CD4-positive, alpha-beta T cell treated with Interleukin-17A for 4 hours (primary cell): ENCODE measurements around the gene NR2E3.

Experiments used
- DNase-seq: peaks from one replicate; pipeline ENCODE4 v3.0.0-alpha.2; 2020; ENCODE audit warnings: mixed read lengths

The NR2E3 gene

DNA sequence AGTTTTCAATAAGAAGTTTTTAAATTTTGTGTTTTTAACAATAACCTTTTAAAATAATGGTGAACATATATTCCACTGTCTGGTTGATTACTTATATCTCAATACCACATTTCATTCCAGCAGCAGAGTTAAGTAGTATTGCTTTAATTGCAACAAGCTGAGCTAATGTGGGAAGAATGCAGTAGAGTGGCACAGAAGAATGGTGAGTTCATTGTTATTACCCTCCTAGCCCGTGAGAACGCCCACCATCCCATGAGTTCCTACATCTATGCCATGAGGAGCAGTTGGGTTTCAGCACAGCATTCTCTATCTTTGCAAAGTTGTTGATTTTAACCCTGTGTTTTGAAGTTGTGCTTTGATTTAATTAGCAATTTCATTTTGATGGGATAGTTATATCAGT, 17.8 kb upstream of the NR2E3 start:
- DNase-seq = no peak

DNA sequence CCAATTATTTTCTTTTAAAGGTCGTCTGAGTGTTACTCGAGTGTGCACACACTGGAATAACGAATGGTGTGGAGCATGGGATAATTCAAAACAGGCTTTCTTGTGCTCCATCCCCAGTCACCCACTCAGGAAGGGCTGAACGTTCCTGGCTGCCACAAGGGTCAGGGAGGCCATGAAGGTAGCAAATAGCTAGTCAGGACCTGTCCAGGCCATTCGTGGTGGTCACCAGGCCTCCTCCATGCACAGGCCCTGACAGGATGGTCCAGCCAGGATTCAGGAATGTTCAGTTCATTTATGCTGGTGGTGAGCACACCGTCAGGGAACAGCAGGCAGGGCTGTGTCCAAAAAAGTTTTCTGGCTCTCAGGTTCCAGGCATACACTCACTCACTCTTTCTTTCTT, 11.7 kb upstream of the NR2E3 start:
- no peak for DNase-seq

DNA sequence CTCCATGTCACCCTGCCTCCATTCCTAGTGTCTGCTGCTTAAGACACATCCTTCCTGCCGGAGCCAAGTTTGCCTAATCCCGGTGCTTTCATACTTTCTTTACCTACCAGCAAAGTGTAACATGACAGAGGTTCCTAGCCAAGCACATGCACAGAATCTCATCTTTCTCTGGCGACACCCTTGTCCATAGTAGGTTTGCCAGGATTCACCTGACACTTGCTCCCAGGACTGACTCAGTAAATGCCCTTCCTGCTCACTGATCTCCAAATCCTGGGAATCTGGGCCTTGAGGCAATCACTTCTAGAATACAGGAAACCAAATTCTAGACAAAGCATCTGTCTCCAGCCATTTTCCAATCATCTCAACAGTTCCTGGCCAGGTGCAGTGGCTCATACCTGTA, 10.2 kb upstream of the NR2E3 start:
- no peak for DNase-seq

DNA sequence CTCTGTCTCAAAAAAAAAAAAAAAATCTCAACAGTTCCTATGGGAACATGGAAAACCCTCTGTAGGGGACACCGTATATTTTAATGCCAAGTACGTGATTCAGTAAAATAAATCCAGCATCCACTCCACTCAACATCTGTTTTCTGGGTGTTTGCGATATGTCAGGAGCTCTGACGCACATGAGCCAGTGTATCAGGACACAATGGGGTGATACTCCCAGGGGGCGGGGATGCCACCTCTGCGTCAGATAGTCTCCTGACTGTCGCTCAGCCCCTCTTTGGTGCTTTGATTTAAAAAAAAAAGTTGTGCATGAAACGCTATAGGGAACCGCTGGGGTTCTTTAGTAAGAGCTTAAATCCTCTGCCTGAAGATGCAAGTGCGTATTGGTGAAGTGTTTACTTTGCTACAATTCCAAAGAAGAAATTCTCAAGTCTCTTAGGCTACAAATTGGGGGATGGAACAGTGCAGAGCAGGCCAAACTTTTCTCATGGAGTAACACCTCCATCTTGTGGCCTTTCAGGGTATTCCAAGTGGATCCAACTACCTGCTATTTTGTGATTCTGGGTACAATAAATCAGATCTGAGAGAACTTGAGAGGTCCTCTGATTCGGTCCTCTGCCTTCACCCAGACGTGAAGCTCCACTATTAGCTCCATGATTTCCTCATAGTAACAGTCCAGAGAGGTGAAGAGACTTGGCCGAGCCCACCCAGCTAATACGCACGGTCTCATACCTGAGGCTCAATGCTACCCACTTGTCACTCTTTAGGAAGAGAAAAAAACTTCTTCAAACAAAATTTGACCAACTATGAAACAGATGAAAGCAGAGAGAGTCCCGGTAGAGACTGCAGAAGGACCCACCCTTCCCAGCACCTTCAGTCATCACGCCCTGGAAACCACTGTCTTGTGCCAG, 9.3 kb upstream of the NR2E3 start:
- no peak for DNase-seq

DNA sequence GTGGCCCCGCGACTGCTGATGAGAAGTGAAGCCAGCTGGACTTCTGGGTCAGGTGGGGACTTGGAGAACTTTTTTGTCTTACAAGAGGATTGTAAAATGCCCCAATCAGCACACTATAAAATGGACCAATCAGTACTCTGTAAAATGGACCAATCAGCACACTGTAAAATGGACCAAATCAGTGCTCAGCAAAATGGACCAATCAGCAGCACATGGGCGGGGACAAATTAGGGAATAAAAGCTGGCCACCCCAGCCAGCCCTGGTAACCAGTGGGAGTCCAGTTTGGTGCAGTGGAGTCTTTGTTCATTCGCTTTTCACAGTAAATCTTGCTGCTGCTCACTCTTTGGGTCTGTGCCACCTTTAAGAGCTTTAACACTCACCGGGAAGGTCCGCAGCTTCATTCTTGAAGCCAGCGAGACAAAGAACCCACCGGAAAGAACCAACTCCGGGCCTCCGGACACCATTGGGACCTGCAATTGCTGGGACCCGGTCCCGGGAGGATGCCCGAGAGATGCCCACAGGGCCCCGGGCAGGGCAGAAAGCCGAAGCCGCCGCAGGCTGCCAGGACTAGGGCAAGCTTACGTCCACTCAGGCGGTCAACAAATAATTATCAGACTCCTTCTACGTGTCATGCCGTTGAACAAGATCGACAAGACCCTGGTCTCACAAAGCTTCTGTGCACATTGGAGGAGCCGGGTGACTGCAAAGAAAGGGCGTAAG, 8.3 kb upstream of the NR2E3 start:
- no peak for DNase-seq

DNA sequence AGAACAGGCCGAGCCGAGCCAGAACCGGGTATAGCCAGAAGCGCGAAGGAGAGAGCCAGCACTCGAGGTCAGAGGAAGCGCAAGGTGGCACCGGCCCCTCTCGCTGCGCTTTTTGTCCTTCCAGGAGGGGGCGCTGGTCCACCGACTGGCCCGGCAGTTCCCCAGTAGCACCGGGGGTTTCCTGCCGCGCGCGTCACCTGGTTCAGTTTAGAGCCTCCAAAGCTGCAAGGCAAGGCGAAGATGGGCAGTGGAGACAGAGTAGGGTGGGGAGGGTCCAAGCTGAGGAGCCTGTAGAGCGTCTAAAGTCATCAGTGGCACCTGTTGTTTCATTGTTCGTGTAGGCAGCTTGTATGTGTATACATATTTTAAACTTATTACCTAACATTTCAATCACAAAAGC, 7.6 kb upstream of the NR2E3 start:
- DNase-seq = peak; percentile 21

DNA sequence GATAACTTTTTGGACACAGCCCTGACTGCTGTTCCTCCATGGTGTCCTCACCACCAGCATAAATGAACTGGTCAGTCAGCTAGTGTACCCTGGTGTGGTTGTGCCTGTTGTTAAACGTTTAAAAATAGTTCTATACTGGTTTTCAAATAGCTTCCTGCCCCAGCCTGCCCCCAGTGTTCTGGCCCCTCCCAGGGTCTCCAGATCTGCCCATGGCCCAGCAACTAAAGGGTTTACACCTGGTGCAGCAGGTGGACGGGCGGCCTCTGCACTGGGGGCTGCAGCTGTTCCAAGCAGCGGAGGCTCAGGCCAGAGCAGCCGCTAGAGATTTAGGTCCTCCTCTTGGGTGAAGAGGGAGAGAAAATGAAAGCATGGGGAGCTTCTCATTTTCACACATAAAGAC, 6.1 kb upstream of the NR2E3 start:
- DNase-seq = no peak

DNA sequence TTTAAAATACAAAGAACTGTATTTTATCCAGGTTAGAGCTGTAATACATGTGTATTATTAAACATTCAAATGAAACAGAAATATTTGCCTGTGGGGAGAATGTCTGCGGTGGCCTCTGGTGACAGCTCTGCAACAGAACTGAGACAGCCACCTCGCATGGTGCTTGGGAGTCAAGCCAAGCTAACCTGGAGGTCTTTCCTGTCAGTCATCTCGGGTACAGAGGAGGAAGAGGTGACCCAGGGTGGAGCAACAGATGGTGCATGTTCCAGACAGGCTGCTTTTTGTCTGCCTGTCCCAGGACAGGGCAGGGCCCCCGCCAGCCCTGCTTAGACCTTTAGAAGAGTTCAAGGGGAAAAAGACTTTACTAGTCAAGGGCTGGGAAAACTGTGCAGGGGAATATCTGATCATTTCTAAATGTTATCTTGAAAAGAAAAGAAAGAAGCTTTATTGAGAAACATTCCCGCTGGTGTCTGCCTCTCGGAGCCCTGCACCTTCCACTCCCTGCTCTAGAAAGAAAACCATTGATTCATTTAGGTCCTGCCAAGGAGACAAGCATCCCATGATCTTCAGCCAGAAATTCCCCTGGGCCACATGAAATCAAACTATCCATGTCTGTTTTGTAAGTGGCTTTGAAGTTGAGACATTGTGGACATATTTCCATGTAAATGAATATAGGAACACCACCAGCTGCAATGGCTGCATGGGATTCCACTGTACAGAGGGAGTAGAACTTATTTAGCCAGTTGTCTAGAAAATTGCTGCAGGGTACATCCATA, 5.5 kb upstream of the NR2E3 start:
- no peak for DNase-seq

DNA sequence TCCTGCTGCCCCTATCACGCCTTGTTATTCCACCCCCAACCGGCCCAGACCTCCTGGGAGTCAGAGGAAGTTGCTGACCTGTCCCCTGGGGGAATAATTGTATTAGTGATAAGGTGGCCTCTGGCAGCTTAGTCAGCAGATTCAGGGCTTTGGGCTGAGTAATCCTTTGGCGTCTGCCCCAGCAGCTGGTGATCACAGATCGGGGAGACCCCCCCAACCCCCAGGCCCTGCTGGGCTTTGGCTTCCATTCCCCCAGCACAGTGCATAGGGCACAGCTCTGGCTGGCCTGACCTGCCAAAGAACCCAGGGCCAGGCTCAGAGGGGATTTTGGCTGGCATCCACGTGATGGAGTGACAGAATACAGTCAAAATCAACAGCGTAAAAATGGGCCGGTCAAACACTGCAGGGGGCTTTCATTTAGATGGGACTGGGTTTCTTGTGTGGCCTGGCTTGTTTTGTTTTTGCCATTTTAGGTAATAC, 3.9 kb upstream of the NR2E3 start:
- DNase-seq = no peak

DNA sequence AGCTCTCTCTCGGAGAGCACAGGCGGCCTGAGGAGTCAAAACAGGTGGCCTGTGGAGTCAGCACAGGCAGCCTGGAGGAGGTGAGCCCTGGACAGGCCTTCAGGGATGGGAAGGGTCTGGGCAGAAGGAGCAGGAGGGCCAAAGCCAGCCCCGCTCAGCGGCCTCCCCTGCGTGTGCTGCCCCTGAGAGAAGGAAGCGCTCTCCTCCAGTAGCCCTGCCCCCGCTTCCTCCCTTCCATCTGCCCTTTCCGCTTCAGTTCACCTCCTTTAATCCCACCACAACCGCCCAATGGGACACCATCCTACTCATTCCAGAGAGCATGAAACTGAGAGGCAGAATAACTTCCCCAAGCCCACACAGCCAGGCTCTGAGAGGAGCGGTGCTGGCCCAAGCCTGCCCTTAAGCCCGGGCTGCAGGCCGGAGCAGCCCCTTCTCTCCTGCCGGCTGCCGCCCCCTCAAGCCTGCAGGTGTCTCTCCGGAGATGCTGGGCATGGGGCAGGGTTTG, 3.2 kb upstream of the NR2E3 start:
- DNase-seq = no peak

DNA sequence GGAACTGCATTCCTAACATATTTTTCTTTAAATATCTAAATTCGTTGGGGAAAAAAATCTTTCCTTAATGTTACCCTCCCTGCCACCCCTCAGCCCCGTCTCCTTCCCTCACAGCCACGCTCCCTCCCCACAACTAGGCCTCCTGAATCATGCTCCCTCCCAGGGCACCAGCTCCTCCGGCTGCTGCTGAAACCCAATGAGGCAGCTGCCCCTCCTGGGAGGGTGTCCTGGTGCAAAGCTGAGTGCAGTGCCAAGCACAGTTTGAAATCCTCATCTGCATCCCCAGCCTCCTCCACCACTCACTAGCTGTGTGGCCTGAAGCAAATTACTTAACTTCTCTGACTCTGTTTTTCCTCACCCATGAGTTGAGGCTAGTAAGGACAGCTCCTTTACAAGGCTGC, 2.7 kb upstream of the NR2E3 start:
- no peak for DNase-seq

DNA sequence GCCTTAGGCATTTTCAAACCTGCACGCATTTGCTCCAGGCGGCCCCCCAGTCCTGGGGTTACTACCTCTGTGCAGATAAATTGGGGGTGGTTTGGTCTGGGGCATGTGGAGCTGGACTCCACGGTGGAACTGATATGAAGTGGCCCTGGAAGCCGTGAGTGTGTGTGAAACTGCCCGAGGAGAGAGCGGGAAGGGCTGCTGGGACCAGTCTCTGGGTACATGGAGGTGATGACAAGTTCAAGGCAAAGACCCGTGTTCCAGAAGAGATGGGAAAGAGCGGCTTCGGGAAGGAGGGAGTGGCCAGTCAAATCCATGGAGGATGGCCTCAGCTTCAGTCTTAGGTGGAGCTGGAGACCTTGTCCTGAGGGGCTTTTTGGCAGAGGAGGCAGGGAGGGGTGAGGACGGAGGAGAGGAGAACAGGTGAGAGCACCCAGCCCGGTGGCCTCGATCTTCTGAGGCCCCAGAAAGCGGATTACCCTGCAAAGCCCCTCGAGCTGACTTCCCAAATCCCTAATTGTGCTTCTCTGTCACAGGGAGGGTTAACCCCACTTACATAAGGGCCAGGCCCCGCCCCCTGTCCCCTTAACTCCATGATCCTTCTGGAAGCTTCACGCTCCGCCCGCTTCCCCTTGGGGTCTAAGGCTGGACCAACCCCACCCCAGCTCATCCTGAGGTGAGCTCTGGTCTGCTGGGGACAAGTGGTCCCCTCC, 1.9 kb upstream of the NR2E3 start:
- DNase-seq = no peak

DNA sequence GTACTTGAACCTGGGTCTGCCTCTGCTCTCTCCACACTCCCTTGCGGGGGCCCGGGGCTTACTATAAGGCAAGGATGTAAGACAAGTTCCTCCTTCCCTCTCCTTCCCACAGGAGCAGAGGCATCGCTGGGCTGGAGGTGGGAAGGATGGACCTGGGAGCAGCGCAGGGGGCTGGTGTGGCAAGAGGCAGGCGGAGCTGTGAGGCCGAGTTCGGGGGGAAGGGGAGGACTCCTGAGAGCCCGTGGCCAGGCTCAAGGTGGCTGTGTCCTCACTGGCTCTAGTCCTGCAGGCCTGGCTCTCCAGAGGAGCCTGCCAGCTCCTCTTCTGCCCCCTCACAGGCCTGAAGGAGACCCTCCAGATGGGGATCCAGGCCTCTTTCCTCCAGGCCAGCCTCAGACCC, 1.0 kb upstream of the NR2E3 start:
- DNase-seq = no peak

DNA sequence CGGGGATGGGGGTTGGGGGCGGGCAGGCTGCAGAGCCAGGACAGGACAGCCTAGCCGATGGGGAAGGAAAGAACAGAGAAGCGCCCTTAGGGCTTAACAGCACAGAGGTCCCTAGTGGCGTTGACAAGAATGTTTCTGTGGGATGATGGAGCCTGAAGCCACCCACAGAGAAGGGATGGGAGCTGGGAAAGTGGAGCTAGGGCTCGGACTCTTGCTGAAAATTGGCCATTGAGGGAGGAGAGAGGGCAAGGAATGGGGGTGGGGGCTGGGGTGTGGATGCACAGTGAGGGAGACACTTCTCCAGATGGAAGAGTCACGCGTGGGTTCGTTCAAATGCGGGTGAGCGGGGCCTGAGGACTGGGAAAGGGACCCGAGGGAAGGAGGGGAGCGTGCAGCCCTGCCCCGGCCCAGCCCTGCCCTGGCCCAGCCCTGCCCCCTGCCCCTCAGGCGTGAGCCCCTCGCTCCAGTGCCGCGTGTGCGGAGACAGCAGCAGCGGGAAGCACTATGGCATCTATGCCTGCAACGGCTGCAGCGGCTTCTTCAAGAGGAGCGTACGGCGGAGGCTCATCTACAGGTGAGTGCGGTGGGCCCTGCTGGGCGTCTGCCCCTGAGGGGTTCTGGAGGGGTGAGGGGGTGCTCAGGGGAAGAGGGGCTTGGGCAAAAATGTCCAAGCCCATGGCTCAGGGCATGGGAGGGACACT, 832 bp downstream of the NR2E3 start:
- DNase-seq = no peak

DNA sequence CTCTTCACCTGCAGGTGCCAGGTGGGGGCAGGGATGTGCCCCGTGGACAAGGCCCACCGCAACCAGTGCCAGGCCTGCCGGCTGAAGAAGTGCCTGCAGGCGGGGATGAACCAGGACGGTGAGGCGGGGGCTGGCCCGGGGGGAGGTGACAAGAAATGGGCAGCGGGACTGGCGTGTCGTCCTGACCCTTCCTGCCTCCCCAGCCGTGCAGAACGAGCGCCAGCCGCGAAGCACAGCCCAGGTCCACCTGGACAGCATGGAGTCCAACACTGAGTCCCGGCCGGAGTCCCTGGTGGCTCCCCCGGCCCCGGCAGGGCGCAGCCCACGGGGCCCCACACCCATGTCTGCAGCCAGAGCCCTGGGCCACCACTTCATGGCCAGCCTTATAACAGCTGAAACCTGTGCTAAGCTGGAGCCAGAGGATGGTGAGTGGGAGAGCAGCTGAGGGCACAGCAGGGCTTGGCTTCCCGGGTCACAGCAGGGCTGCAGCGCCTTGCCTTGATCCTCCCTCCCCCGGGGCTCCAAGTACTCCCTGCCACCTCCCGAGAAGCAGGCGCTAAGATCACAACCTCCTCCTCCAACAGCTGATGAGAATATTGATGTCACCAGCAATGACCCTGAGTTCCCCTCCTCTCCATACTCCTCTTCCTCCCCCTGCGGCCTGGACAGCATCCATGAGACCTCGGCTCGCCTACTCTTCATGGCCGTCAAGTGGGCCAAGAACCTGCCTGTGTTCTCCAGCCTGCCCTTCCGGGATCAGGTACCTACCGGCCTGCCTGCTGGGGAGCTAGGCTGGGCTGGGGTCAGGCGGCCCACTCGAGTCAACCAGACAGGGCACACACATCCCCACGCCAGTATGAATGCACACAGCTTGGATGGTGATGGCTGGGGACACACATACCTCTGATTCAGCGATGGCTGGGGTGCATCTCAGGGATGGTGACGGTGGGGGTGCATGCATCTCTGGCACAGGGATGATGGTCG, 1.7 kb downstream of the NR2E3 start:
- DNase-seq = no peak

DNA sequence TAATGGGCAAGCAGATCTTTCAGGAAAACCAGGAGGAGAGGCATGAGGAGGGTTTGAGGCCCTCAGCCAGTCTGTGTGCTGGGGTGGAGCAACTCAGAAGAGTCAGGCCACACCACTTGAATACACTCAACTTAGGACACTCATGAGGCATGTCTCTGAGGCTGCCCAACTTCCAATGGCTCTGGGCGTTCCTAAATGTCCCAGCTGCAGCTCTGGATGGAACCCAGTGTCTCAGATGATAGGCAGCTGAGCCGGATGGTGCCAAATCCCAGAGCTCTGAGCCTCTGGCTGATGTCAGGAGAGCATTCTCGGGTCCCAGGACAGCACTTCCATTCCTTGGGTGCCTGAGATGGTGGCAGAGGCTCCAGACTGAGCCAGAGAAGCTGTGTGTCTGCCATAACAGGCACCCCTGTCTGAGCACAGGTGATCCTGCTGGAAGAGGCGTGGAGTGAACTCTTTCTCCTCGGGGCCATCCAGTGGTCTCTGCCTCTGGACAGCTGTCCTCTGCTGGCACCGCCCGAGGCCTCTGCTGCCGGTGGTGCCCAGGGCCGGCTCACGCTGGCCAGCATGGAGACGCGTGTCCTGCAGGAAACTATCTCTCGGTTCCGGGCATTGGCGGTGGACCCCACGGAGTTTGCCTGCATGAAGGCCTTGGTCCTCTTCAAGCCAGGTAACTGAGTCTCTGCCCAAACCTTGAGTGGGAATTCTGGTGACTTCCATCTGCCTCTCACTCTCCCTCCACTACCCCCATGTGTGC, 2.8 kb downstream of the NR2E3 start:
- DNase-seq = no peak

DNA sequence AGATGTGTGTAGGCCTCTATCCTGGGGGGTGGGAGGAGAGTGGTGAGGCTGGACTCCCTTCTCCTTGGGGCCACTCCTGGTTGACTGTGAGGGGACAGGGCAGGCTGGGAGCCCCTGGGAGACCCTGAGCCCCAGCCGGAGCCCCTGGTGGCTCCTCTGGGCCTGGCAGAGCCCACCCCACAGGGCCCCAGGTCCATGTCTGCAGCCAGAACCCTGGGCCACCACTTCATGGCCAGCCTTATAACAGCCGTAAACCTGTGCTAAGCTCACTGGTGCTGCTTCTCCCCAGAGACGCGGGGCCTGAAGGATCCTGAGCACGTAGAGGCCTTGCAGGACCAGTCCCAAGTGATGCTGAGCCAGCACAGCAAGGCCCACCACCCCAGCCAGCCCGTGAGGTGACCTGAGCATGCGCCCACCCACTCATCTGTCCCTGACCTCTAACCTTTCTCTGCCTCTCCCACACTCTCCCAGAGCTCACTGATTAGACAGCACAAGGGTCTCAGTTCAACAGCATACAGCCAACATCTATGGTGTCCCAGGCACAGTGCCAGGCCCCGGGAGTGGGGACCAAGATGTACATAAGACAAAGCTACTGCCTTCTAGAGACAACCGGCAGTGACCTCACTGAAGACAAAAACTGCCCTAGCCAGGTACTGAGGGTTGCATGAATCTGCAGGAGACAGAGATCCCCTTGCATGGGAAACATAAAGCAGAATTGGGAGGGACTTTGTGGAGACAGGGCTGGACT, 3.5 kb downstream of the NR2E3 start:
- DNase-seq = no peak

DNA sequence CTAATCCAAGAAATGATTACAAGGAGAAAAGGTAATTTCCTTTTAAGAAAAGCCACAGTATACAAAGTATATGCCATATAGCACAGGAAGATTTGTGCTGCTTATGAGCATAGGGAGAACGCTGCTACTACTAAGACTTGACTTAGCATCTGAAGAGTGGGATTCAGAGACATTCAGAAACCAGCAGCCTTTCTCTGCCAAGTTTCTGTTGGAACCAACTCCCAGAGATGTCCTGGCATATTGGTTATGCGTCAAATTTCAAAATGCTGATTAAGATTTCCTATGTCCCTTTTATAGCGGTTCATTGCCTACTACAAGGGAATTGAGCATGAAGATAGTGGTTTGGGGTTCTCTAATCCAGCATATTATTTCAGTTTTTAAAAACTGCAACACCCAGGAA, 4.9 kb downstream of the NR2E3 start:
- no peak for DNase-seq

DNA sequence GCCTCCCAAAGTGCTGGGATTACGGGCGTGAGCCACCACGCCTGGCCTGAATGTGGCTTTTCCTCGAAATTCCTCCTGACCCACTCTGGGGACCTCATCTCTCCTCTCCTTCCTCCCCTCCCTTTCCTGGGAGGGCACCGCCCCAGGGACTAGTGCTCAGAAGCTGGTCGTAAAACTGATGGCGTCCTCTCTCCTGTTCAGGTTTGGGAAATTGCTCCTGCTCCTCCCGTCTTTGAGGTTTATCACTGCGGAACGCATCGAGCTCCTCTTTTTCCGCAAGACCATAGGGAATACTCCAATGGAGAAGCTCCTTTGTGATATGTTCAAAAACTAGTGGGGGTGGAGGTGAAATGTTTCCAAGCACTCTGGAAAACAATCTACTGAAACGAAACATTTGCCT, 7.0 kb downstream of the NR2E3 start:
- DNase-seq = no peak
